ENCODE results near the gene CEP85.

- TF ChIP-seq CTCF (IDR thresholded peaks at IDR 0.05) (no peak), POLR2A (IDR thresholded peaks at IDR 0.05) (no peak)
Observed at GRCh38 chr1:26265405-26265804, 31.4 kb downstream of the CEP85 start.

All from esophagus squamous epithelium (tissue), 4 donors.